Epidermal melanocyte (primary cell): ENCODE results near the gene CCDC187.
"Not testable (repeated sequence)": the region's sequence is repeated elsewhere in the genome, so short reads cannot be mapped to it uniquely, and the experiment has no call there.

Experiments used
- DNase-seq: peaks from one replicate; pipeline ENCODE4 v3.0.0; 2011; ENCODE audit warnings: low spot score; ENCODE audit not compliant: insufficient read length

The CCDC187 gene

GRCh38 chr9:136240941-136241340, 63.0 kb downstream of the CCDC187 start:
- DNase-seq = no peak

GRCh38 chr9:136239983-136240330, 63.9 kb downstream of the CCDC187 start:
- DNase-seq = no peak

- no peak for DNase-seq
Measured at GRCh38 chr9:136239135-136239982, 64.5 kb downstream of the CCDC187 start.

GRCh38 chr9:136238342-136238732, 65.6 kb downstream of the CCDC187 start:
- no peak for DNase-seq

GRCh38 chr9:136237486-136238341, 66.2 kb downstream of the CCDC187 start:
- DNase-seq = no peak

GRCh38 chr9:136236471-136237410, 67.2 kb downstream of the CCDC187 start:
- DNase-seq = not testable (repeated sequence)

GRCh38 chr9:136235709-136236455, 68.0 kb downstream of the CCDC187 start:
- DNase-seq = no peak

GRCh38 chr9:136235171-136235570, 68.7 kb downstream of the CCDC187 start:
- DNase-seq = no peak

GRCh38 chr9:136234597-136234996, 69.3 kb downstream of the CCDC187 start:
- DNase-seq = no peak

GRCh38 chr9:136233868-136234267, 70.0 kb downstream of the CCDC187 start:
- DNase-seq = no peak

- DNase-seq = no peak
Measured at GRCh38 chr9:136233411-136233810, 70.5 kb downstream of the CCDC187 start.

GRCh38 chr9:136232969-136233368, 70.9 kb downstream of the CCDC187 start:
- DNase-seq = no peak

GRCh38 chr9:136231478-136232297, 72.2 kb downstream of the CCDC187 start:
- DNase-seq = no peak

- no peak for DNase-seq
Measured at GRCh38 chr9:136230773-136231172, 73.1 kb downstream of the CCDC187 start.

GRCh38 chr9:136230365-136230764, 73.5 kb downstream of the CCDC187 start:
- no peak for DNase-seq

- no peak for DNase-seq
Measured at GRCh38 chr9:136229096-136230065, 74.5 kb downstream of the CCDC187 start.

- DNase-seq = no peak
Measured at GRCh38 chr9:136228107-136228875, 75.6 kb downstream of the CCDC187 start.
